D721Med (cell line): ENCODE measurements around the gene ITM2B.

Source experiments
- DNase-seq: peaks from one replicate; pipeline ENCODE4 v3.0.0; 2011; ENCODE audit warnings: low spot score; ENCODE audit not compliant: insufficient read length
- FAIRE-seq: peaks from 2 replicates; lab custom pipeline; 2011; peaks lifted over from hg19 to GRCh38; lab: Jason Lieb, UNC
- CTCF ChIP-seq: IDR thresholded peaks from 2 replicates; pipeline ENCODE4 v1.5.1; 2012; ENCODE audit warnings: mild to moderate bottlenecking, control low read depth; ENCODE audit not compliant: insufficient read depth; ENCODE audit errors: missing control alignments

ITM2B gene

GRCh38 chr13:48266701-48267639 is 34.0 kb downstream of the ITM2B start:
- DNase-seq (no peak), FAIRE-seq (no peak)
- no peak for TF ChIP-seq CTCF

GRCh38 chr13:48268019-48268418 is 35.0 kb downstream of the ITM2B start:
- no peak for DNase-seq
- TF ChIP-seq CTCF = no peak
- no peak for FAIRE-seq

- DNase-seq = no peak
- FAIRE-seq = no peak
- TF ChIP-seq CTCF = no peak
Measured at GRCh38 chr13:48273346-48273745, 40.3 kb downstream of the ITM2B start.

- FAIRE-seq (no peak), DNase-seq (no peak)
- no peak for TF ChIP-seq CTCF
Measured at GRCh38 chr13:48275507-48275906, 42.5 kb downstream of the ITM2B start.

- FAIRE-seq (no peak), DNase-seq (no peak)
- TF ChIP-seq CTCF = no peak
Measured at GRCh38 chr13:48278806-48279205, 45.8 kb downstream of the ITM2B start.

- no peak for TF ChIP-seq CTCF
- FAIRE-seq (no peak), DNase-seq (no peak)
Measured at GRCh38 chr13:48281556-48281955, 48.5 kb downstream of the ITM2B start.

- no peak for TF ChIP-seq CTCF
- no peak for FAIRE-seq
- DNase-seq = no peak
Measured at GRCh38 chr13:48291730-48292129, 58.7 kb downstream of the ITM2B start.
